Limb (tissue), 2 donors: ENCODE data around the gene TLR9.
"Not testable (repeated sequence)": the region's sequence is repeated elsewhere in the genome, so short reads cannot be mapped to it uniquely, and the experiment has no call there.

ENCODE experiments used
- DNase-seq, 2 donors: peaks; one replicate each; pipeline ENCODE4 v3.0.0-alpha.2; 2016; ENCODE audit errors: extremely low spot score in 2 of 2

The TLR9 gene

GRCh38 chr3:52225452-52226228 is at the start of gene TLR9:
TLR9 (minus strand) TSS chr3:52225645; CDS start chr3:52225529, 116 bp downstream.
- DNase-seq = no peak

GRCh38 chr3:52274781-52275180 is 49.3 kb upstream of the TLR9 start:
- not testable (repeated sequence) for DNase-seq

GRCh38 chr3:52272831-52273230 is 47.4 kb upstream of the TLR9 start:
- DNase-seq = no peak

- DNase-seq = not testable (repeated sequence)
These were observed 46.7 kb upstream of the TLR9 start for GRCh38 chr3:52272172-52272571.

- DNase-seq = no peak
These were observed 44.9 kb upstream of the TLR9 start for GRCh38 chr3:52270252-52270754.

- no peak for DNase-seq
These were observed 44.3 kb upstream of the TLR9 start for GRCh38 chr3:52269776-52270175.

GRCh38 chr3:52268036-52268435 is 42.6 kb upstream of the TLR9 start:
- no peak for DNase-seq

GRCh38 chr3:52265387-52265786 is 39.9 kb upstream of the TLR9 start:
- DNase-seq = no peak

GRCh38 chr3:52262447-52262846 is 37.0 kb upstream of the TLR9 start:
- no peak for DNase-seq

- no peak for DNase-seq
These were observed 34.0 kb upstream of the TLR9 start for GRCh38 chr3:52259448-52259847.

GRCh38 chr3:52259035-52259434 is 33.6 kb upstream of the TLR9 start:
- no peak for DNase-seq

- no peak for DNase-seq
These were observed 32.5 kb upstream of the TLR9 start for GRCh38 chr3:52257911-52258310.

GRCh38 chr3:52256622-52257021 is 31.2 kb upstream of the TLR9 start:
- no peak for DNase-seq

GRCh38 chr3:52256159-52256558 is 30.7 kb upstream of the TLR9 start:
- no peak for DNase-seq

GRCh38 chr3:52254608-52255007 is 29.2 kb upstream of the TLR9 start:
- DNase-seq = no peak

GRCh38 chr3:52253314-52254304 is 28.2 kb upstream of the TLR9 start:
- DNase-seq = no peak

- DNase-seq = no peak
These were observed 24.7 kb upstream of the TLR9 start for GRCh38 chr3:52250122-52250521.

GRCh38 chr3:52249683-52250082 is 24.2 kb upstream of the TLR9 start:
- no peak for DNase-seq

GRCh38 chr3:52248816-52249547 is 23.5 kb upstream of the TLR9 start:
- peak in 1 of 2 donors; percentile 48 for DNase-seq

GRCh38 chr3:52248165-52248541 is 22.7 kb upstream of the TLR9 start:
- DNase-seq = no peak

GRCh38 chr3:52247409-52248164 is 22.1 kb upstream of the TLR9 start:
- DNase-seq = no peak
